Parathyroid adenoma (tissue), 2 donors: Measurements from ENCODE around the gene SLC6A16.
"Not testable (repeated sequence)": the region's sequence is repeated elsewhere in the genome, so short reads cannot be mapped to it uniquely, and the experiment has no call there.

Experiments used
- H2AFZ ChIP-seq: fragments of 300-600 bp; sonication (generic); one replicate; pipeline ENCODE4 v1.7.0; 2017; ENCODE audit warnings: antibody characterized with exemption, mild to moderate bottlenecking
- H3K27ac ChIP-seq: fragments of 300-600 bp; sonication (generic); one replicate; pipeline ENCODE4 v1.7.0; 2017
- H3K27me3 ChIP-seq: fragments of 300-600 bp; sonication (generic); one replicate; pipeline ENCODE4 v1.7.0; 2017; ENCODE audit warnings: low read length; ENCODE audit not compliant: control insufficient read depth, insufficient read depth
- H3K36me3 ChIP-seq: fragments of 300-600 bp; sonication (generic); one replicate; pipeline ENCODE4 v1.7.0; 2017; ENCODE audit warnings: low read length; ENCODE audit not compliant: control insufficient read depth, insufficient read depth
- H3K4me1 ChIP-seq: fragments of 300-600 bp; sonication (generic); one replicate; pipeline ENCODE4 v1.7.0; 2017; ENCODE audit warnings: control low read depth
- H3K4me2 ChIP-seq: fragments of 300-600 bp; sonication (generic); one replicate; pipeline ENCODE4 v1.7.0; 2017; ENCODE audit warnings: low read length
- H3K4me3 ChIP-seq: fragments of 300-600 bp; sonication (generic); one replicate; pipeline ENCODE4 v1.7.0; 2017; ENCODE audit warnings: low read depth, low read length
- H3K79me2 ChIP-seq: fragments of 300-600 bp; sonication (generic); one replicate; pipeline ENCODE4 v1.7.0; 2017; ENCODE audit warnings: control low read depth
- H3K9ac ChIP-seq: fragments of 300-600 bp; sonication (generic); one replicate; pipeline ENCODE4 v1.7.0; 2017; ENCODE audit warnings: mild to moderate bottlenecking
- H3K9me3 ChIP-seq: fragments of 300-600 bp; sonication (generic); one replicate; pipeline ENCODE4 v1.7.0; 2017; ENCODE audit warnings: low read length; ENCODE audit not compliant: control insufficient read depth
- TF ChIP-seq, protein P1 (sequence below): fragments of 300-600 bp; sonication (generic); IDR thresholded peaks from one replicate; pipeline ENCODE4 v1.7.0; 2017; ENCODE audit warnings: antibody characterized with exemption, mild to moderate bottlenecking
- donor health status: primary hyperparathyroidism.

Gene SLC6A16

DNA sequence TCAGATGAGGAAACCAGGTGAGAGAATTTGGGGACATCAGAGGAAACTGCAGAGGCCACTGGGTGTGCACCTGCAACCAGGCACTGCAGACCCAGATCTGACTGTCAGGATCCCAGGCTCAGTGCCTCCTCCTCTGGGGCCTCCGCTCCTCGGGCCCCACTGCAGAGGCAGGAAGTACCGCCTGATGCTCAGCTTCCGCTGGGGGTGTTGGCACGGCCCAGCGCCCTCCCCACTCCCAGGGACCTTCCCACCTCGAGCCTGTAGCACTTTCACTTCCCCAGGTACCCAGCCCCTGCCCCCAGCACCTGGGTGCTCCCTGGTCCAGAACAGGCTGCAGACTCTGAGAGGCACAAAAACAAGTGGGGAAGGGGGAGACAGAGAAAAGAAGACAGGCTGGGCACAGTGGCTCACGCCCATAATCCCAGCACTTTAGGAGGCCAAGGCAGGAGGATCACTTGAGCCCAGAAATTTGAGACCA is 8.9 kb upstream of the SLC6A16 start:
- H3K9me3 ChIP-seq, result no peaks in the 10 kb centered on the region
- H3K36me3 ChIP-seq, result no peaks in the 10 kb centered on the region
- H3K4me2 ChIP-seq, result no peak overlapping the region
- peaks cover 4% of the 10 kb centered on the region for H3K4me1 ChIP-seq
- TF ChIP-seq, protein P1, sequence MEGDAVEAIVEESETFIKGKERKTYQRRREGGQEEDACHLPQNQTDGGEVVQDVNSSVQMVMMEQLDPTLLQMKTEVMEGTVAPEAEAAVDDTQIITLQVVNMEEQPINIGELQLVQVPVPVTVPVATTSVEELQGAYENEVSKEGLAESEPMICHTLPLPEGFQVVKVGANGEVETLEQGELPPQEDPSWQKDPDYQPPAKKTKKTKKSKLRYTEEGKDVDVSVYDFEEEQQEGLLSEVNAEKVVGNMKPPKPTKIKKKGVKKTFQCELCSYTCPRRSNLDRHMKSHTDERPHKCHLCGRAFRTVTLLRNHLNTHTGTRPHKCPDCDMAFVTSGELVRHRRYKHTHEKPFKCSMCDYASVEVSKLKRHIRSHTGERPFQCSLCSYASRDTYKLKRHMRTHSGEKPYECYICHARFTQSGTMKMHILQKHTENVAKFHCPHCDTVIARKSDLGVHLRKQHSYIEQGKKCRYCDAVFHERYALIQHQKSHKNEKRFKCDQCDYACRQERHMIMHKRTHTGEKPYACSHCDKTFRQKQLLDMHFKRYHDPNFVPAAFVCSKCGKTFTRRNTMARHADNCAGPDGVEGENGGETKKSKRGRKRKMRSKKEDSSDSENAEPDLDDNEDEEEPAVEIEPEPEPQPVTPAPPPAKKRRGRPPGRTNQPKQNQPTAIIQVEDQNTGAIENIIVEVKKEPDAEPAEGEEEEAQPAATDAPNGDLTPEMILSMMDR, result no peak
- H2AFZ ChIP-seq, result no peak overlapping the region
- H3K27ac ChIP-seq, result no peak overlapping the region
- no peak overlapping the region for H3K4me3 ChIP-seq
- no peak overlapping the region for H3K9ac ChIP-seq
- no peaks in the 10 kb centered on the region for H3K79me2 ChIP-seq
- no peaks in the 10 kb centered on the region for H3K27me3 ChIP-seq

DNA sequence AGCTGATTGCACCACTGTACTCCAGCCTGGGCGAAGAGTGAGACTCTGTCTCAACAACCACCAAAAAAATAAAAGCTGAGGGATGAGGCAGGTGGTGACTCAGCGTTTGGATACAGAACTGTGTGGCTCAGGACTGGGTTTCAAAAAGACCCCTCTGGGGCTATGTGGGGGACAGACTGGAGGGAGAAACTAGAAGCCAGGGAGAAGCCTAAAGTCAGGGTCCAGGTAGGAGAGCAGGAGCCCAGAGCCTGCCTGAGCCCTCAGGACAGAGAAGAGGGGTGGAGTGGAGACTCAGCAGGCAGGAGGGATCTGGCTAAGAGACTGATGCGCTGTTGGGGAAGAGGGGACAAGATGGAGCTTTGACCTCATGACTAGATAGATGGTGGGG is 8.4 kb upstream of the SLC6A16 start:
- H3K4me3 ChIP-seq, result no peak overlapping the region
- H3K27ac ChIP-seq, result no peak overlapping the region

DNA sequence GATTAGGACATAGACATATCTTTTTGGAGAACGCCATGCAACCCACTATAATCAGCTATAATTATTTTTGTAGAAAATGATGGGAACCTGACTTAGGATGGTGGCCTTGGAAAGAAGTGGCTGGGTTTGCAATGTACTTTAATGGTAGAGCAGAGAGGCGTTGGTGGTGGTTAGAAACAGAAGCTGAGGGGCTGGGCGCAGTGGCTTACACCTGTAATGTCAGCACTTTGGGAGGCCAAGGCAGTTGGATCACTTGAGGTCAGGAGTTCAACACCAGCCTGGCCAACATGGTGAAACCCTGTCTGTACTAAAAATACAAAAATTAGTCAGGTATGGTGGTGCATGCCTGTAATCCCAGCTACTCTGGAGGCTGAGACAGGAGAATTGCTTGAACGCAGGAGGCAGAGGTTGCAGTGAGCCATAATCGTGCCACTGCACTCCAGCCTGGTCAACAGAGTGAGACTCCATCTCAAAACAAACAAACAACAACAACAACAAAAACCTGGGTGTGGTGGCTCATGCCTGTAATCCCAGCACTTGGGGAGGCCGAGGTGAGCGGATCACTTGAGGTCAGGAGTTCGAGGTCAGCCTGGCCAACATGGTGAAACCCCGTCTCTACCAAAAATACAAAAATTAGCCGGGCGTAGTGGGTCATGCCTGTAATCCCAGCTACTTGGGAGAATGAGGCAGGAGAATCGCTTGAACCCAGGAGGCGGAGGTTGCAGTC is 7.9 kb upstream of the SLC6A16 start:
- H3K27me3 ChIP-seq, H2AFZ ChIP-seq, H3K4me2 ChIP-seq, H3K36me3 ChIP-seq, H3K79me2 ChIP-seq, H3K9ac ChIP-seq, H3K4me1 ChIP-seq, H3K27ac ChIP-seq, H3K9me3 ChIP-seq, H3K4me3 ChIP-seq: not testable (repeated sequence)

More for the DNA sequence above, 8.4 kb upstream of the SLC6A16 start:
- Histone ChIP-seq H3K4me2 (no peak overlapping the region), H3K79me2 (no peaks in the 10 kb centered on the region), H3K36me3 (no peaks in the 10 kb centered on the region), H3K9ac (no peak overlapping the region), H3K27me3 (no peaks in the 10 kb centered on the region), H3K4me1 (peaks cover under 1% of the 10 kb centered on the region), H3K9me3 (no peaks in the 10 kb centered on the region), H2AFZ (no peak overlapping the region)
- TF ChIP-seq, protein P1, result no peak

DNA sequence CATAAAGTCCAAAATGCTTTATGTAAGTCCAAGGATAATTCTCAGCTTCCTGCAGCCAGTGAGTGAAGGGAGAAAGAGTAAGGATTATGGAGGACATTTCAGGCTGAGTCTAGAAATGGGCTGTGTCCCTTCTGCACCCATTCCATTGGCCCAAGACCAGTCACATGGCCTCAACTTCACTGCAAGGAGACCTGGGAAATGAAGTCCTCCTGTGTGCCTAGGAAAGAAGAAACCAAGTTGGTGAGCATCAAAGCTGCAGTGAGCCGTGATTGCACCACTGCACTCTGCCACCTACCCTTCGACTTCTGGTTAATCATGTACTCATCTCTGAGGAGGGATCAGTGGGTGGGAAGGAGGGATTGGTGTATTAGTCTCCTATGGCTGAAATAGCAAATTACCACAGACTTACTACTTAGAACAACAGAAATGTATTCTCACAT is 6.6 kb upstream of the SLC6A16 start:
- Histone ChIP-seq H3K4me1 (no peaks in the 10 kb centered on the region), H3K36me3 (no peaks in the 10 kb centered on the region), H3K79me2 (no peaks in the 10 kb centered on the region), H2AFZ (no peak overlapping the region), H3K27me3 (no peaks in the 10 kb centered on the region), H3K9ac (no peak overlapping the region), H3K9me3 (no peaks in the 10 kb centered on the region), H3K4me2 (no peak overlapping the region), H3K4me3 (no peak overlapping the region), H3K27ac (no peak overlapping the region)
- TF ChIP-seq, protein P1, result no peak

DNA sequence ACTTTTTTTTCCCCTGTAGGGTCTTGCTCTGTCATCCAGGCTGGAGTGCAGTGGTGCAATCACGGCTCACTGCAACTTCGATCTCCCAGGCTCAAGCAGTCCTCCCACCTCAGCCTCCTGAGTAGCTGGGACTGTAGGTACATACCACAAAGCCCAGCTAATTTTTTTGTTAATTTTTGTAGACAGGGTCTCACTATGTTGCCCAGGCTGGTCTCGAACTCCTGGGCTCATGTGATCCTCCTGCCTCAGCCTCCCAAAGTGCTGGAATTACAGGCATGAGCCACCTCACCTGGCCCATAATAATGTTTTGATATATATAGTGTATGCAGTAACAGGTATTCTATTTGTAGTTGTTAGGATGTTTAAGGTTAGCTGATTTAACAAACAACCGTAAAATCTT is 6.2 kb upstream of the SLC6A16 start:
- H3K4me2 ChIP-seq, H3K36me3 ChIP-seq, H3K9me3 ChIP-seq, H3K4me3 ChIP-seq, H3K27ac ChIP-seq, H3K79me2 ChIP-seq, H3K9ac ChIP-seq, H3K4me1 ChIP-seq, H3K27me3 ChIP-seq, H2AFZ ChIP-seq: not testable (repeated sequence)

DNA sequence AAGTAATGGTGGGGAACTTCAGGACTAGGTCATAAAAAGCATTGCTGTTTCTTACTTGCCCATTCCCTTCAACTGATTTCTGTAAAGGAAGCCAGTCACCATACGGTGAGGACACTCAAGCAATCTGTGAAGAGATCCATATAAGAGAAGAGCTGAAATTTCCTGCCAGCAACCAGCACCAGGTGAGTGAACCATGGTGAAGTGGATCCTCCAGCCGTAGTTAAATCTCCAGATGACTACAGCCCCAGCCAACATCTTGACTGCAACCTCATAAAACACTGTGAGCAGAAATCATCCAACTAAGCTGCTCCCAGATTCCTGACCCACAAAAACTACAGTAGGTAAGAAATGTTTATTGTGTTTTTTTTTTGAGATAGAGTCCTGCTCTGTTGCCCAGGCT is 3.8 kb upstream of the SLC6A16 start:
- no peak overlapping the region for H3K4me3 ChIP-seq
- no peak overlapping the region for H3K27ac ChIP-seq
- no peaks in the 10 kb centered on the region for H3K79me2 ChIP-seq
- no peaks in the 10 kb centered on the region for H3K4me1 ChIP-seq
- H3K27me3 ChIP-seq, result no peaks in the 10 kb centered on the region
- TF ChIP-seq, protein P1, result no peak
- H3K9ac ChIP-seq, result no peak overlapping the region
- no peak overlapping the region for H2AFZ ChIP-seq
- no peak overlapping the region for H3K4me2 ChIP-seq
- no peaks in the 10 kb centered on the region for H3K36me3 ChIP-seq
- H3K9me3 ChIP-seq, result no peaks in the 10 kb centered on the region
